Epithelial cell of proximal tubule (primary cell): ENCODE data around the gene GALNT18. TPM values are rescaled to one million over a fixed set of nuclear protein-coding genes. Genes with fewer than 3 reads are reported as not detected.

ENCODE experiments used
- DNase-seq: peaks from one replicate; pipeline ENCODE4 v3.0.0-alpha.2; 2011; ENCODE audit warnings: low read depth
- H3K4me3 ChIP-seq: 2 replicates; pipeline ENCODE4 v1.5.1; 2011; ENCODE audit warnings: low read depth, mild to moderate bottlenecking, low read length
- total RNA-seq: library from RNA; depleted of rRNA; stranded (reverse); fragments of >200 nt; gene quantifications from 2 replicates; pipeline ENCODE4 v1.2.3, GENCODE V29; 2015
- TF ChIP-seq, protein P1 (sequence below): conservative IDR thresholded peaks from 2 replicates; pipeline ENCODE4 v1.5.1; 2012; ENCODE audit warnings: low read depth, mild to moderate bottlenecking, low read length

The GALNT18 gene
- total RNA-seq, 1 donor from 2014 or later, result 7.8 TPM

DNA sequence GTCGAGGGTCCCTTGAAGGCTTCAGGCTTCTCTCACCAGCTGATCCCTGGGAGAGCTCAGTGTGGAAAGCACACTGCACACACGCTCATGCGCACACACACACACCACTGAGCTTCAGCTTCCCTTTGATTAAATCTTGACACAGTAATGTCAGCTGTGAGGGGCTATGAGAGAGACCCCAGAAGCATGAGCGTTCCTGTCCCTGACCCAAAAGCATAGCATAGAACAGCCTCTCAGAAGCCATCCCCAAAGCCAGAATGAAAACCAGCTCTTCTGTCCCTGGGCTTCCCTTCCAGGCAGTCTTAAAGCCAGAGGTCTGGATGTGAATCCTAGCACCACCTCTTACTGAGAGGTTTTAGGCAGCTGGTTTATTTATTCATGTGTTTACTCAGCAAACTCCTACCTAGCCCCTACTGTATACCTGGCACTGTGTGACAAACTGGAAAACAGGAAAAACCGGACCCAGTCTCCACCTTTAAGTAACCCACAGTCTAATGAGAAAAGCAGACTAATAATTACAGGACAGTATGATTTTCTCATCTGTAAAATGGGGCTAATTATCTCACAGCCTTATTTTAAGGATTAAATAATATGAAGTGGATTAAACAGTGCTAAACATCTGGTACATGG lies 15.9 kb downstream of the GALNT18 start:
- no peak for DNase-seq
- H3K4me3 ChIP-seq, result no peak overlapping the region
- TF ChIP-seq, protein P1, sequence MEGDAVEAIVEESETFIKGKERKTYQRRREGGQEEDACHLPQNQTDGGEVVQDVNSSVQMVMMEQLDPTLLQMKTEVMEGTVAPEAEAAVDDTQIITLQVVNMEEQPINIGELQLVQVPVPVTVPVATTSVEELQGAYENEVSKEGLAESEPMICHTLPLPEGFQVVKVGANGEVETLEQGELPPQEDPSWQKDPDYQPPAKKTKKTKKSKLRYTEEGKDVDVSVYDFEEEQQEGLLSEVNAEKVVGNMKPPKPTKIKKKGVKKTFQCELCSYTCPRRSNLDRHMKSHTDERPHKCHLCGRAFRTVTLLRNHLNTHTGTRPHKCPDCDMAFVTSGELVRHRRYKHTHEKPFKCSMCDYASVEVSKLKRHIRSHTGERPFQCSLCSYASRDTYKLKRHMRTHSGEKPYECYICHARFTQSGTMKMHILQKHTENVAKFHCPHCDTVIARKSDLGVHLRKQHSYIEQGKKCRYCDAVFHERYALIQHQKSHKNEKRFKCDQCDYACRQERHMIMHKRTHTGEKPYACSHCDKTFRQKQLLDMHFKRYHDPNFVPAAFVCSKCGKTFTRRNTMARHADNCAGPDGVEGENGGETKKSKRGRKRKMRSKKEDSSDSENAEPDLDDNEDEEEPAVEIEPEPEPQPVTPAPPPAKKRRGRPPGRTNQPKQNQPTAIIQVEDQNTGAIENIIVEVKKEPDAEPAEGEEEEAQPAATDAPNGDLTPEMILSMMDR, result no peak

- TF ChIP-seq, protein P1, result no peak
- H3K4me3 ChIP-seq, result no peak overlapping the region
- no peak for DNase-seq
These were observed 16.6 kb downstream of the GALNT18 start for GRCh38 chr11:11605181-11605580.

DNA sequence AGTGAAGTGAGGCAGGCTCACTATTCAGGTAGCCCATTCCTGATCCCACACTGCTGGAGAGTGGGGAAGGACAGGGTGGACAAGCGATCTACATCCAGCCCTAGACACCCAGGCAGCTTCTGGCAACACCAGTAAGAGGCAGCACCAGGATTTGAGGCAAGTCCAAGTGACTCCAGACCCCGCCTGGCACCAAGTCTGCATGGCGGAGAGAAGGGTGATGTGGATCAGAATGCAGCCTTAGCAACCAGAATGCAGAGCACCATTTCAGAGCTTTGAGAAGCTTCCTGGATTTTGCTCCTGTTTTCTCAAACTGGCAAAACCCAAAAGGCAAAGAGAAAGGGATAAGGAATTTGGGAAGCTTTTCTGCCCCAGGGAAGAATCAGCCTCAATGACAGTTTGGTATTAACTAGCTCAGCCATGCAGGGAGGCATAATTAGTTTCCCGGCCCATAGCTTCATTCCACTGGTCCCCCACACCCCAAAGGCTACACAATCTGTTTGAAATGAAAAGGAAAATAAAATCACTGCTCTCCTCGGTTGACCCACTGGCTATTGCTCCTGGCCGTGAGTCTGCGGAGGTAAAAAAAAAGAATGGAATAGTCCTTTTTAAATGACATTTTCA lies 17.3 kb downstream of the GALNT18 start:
- DNase-seq, result no peak
- H3K4me3 ChIP-seq, result peak overlapping the region; percentile 10
- TF ChIP-seq, protein P1, result no peak

- H3K4me3 ChIP-seq, result no peak overlapping the region
- TF ChIP-seq, protein P1, result no peak
- DNase-seq, result no peak
These were observed 19.8 kb downstream of the GALNT18 start for GRCh38 chr11:11602011-11602410.

- TF ChIP-seq, protein P1, result no peak
- H3K4me3 ChIP-seq, result no peak overlapping the region
- no peak for DNase-seq
These were observed 21.5 kb downstream of the GALNT18 start for GRCh38 chr11:11600288-11600687.

DNA sequence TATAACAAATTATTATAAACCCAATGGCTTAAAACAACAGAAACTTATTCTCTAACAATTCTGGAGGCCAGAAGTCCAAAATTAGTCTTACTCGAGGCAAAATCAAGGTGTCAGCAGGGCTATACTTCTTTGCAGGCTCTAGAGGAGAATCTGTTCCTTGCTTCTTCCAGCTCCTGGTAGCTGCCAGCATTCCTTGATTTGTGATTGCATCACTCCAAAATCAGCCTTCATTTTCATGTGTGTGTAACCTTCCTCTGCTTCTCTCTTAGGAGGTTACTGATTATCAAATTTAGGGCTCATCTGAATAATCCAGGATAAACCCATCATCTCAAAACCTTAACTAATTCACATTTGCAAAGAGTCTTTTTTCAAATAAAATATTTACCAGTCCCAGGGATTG lies 23.6 kb downstream of the GALNT18 start:
- DNase-seq, result no peak
- TF ChIP-seq, protein P1, result no peak
- H3K4me3 ChIP-seq, result no peak overlapping the region

DNA sequence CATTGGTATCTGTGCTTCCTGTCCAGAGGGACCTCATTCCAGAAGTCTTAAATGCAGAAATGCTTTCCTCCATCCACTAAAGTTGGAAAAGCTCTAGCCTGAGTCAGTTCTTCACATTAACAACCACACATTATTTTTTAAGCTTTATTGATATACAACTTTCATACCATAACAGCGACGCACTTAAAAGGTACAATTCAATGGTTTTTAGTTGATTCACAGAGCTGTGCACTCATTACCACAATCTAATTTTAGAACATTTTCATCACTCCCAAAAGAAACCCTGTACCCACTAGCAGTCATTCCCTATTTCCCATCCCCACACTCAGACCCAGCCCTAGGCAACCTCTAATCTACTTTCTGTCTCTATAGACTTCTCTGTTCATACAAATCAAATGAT lies 27.6 kb downstream of the GALNT18 start:
- no peak overlapping the region for H3K4me3 ChIP-seq
- TF ChIP-seq, protein P1, result no peak
- no peak for DNase-seq
